PFSK-1 (cell line): Measurements from ENCODE around the gene DIP2C.

Experiments used
- FOXP2 ChIP-seq: optimal IDR thresholded peaks from 2 replicates; pipeline ENCODE3; 2011; ENCODE audit warnings: borderline replicate concordance, control low read depth, inconsistent platforms; ENCODE audit not compliant: insufficient read depth; ENCODE audit errors: extremely low read length, extremely low read depth
- POLR2AphosphoS5 ChIP-seq: IDR thresholded peaks from 2 replicates; pipeline ENCODE4 v1.6.1; 2012; ENCODE audit warnings: low read depth, mild to moderate bottlenecking, control low read depth, low read length, moderate library complexity
- SIN3A ChIP-seq: IDR thresholded peaks from 2 replicates; pipeline ENCODE4 v1.6.1; 2012; ENCODE audit warnings: mild to moderate bottlenecking, low read length, moderate library complexity, borderline replicate concordance; ENCODE audit not compliant: insufficient read depth
- TAF1 ChIP-seq: IDR thresholded peaks from 2 replicates; pipeline ENCODE4 v1.6.1; 2012; ENCODE audit warnings: low read length, control low read depth, borderline replicate concordance; ENCODE audit not compliant: insufficient read depth
- TF ChIP-seq, protein P1 (sequence below), 2 experiments: IDR thresholded peaks; 2 replicates each; pipeline versions ENCODE4 v1.6.1 to v1.8.0; 2011 to 2012; ENCODE audit warnings: low read depth in 2 of 2, low read length in 2 of 2, control low read depth in 1 of 2, inconsistent platforms in 1 of 2, mild to moderate bottlenecking in 1 of 2, moderate library complexity in 1 of 2; ENCODE audit not compliant: insufficient read depth in 1 of 2

DNA sequence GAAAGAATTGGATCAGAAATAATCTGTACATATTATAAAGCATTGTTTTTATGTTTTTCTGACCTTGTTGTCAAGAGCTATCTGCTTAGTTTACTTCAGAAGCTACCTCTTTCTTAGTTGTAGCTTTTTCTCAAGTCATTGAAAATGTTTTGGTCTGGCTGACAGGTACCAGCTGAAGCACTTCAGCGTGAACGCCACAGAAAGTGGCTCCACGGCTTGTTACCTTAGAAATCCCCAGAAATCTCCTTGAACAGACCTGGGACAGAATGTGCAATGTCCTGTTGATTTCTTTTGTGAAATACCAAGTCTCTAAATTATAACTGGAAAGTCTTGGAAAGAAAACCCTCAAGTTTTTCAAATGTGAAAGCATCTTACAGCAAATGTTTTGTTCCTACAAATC lies 457.4 kb downstream of the DIP2C start:
- TF ChIP-seq TAF1 (no peak), POLR2AphosphoS5 (no peak), SIN3A (no peak), FOXP2 (no peak)
- TF ChIP-seq, protein P1, sequence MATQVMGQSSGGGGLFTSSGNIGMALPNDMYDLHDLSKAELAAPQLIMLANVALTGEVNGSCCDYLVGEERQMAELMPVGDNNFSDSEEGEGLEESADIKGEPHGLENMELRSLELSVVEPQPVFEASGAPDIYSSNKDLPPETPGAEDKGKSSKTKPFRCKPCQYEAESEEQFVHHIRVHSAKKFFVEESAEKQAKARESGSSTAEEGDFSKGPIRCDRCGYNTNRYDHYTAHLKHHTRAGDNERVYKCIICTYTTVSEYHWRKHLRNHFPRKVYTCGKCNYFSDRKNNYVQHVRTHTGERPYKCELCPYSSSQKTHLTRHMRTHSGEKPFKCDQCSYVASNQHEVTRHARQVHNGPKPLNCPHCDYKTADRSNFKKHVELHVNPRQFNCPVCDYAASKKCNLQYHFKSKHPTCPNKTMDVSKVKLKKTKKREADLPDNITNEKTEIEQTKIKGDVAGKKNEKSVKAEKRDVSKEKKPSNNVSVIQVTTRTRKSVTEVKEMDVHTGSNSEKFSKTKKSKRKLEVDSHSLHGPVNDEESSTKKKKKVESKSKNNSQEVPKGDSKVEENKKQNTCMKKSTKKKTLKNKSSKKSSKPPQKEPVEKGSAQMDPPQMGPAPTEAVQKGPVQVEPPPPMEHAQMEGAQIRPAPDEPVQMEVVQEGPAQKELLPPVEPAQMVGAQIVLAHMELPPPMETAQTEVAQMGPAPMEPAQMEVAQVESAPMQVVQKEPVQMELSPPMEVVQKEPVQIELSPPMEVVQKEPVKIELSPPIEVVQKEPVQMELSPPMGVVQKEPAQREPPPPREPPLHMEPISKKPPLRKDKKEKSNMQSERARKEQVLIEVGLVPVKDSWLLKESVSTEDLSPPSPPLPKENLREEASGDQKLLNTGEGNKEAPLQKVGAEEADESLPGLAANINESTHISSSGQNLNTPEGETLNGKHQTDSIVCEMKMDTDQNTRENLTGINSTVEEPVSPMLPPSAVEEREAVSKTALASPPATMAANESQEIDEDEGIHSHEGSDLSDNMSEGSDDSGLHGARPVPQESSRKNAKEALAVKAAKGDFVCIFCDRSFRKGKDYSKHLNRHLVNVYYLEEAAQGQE (IDR thresholded peaks at IDR 0.05; ENCODE audit: insufficient read depth in 1 of 2, low read depth in 2 of 2, low read length in 2 of 2): no peak
